SKM-1 treated with dmso at 0.1 percent for 144 hours (cell line): ENCODE results near the gene OSCP1.
A peak's percentile ranks its signal among the peaks of the same experiment; 100 is the strongest.

Experiments used
- DNase-seq: peaks from one replicate; lab custom pipeline; 2025; ENCODE audit not compliant: unreplicated experiment; lab: John Stamatoyannopoulos, UW

OSCP1 gene

GRCh38 chr1:36447450-36447849 lies 2.8 kb downstream of the OSCP1 start:
- no peak for DNase-seq

- peak; percentile 31 for DNase-seq
Observed at GRCh38 chr1:36446746-36447145, 3.5 kb downstream of the OSCP1 start.

DNA sequence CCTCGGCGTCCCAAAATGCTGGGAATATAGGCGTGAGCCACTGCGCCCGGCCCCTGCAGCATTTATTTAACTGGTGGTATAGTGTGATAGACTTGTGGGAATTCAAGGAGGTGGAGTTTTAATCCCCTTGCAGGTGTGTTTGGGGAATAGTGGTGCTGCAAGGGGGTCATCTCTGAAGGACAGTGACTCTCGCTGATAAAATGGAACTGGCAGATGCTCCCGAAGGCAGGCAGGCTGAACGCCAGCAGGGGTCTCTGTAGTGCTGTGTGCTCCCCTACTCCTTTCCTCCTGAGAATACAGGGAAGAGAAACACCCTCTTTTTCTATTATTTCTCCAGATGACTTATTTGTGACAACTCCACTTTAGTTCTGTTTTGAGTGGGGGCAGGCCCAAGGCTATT lies 4.0 kb downstream of the OSCP1 start:
- peak; percentile 48 for DNase-seq

DNA sequence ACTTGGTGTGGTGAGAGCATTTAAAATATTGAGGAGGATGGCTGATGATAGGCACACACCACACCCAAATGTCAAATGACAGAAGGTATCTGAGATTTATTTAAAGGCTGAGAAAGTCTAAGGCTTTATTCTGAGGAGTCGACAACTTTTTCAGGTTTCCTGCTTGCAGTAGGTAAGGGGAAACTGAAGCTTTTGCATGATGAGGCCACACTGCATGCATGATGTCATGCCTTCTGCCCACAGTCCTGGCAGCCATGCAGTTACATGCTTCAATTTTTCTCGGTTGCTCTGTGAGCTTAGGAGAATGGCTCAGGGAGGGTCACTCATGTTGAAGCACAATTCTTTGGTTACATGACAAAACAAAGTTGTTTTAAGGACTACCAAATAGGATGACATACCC lies 7.0 kb downstream of the OSCP1 start:
- no peak for DNase-seq

- DNase-seq: no peak
Observed at GRCh38 chr1:36442337-36442736, 7.9 kb downstream of the OSCP1 start.

DNA sequence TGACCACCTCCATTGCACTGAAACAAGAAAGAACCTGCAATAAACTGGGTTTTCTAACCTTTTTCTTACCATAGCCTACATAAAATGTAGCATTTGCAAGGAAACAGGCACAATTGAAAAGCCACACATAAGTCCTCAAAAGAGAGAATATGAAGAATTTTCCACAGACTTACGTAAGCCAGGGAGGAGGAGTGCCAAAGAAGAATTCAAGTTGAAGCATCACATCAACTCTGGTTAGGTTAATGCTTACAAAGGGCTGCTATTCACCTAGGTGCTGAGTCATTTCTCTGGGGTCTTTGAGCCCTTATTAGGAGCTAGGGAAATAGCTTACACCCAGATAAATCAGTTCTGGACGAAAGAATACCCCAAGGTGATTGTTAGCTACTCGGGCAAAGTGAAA lies 9.6 kb downstream of the OSCP1 start:
- DNase-seq: no peak

- no peak for DNase-seq
Observed at GRCh38 chr1:36440044-36440443, 10.2 kb downstream of the OSCP1 start.

DNA sequence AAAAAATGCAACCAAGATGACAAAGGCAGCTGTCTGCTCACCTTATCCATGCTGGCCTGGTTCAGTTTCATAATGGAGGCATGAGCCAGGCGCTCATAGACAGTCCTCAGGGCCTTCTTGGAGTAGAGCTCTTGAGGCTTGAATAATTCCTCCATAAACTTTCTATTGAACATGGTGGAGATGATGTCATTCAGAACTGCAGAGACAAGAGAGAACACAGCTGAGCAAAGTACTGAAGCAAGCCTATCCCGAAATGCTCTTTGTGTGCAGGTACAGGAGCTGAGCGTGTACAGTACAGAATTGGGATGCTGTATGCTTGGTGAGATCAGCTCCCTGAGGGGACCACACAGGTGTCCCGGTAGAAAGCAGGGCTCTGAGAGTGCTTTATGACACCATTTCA lies 11.5 kb downstream of the OSCP1 start:
- DNase-seq: no peak

GRCh38 chr1:36436821-36437220 lies 13.4 kb downstream of the OSCP1 start:
- DNase-seq: no peak

GRCh38 chr1:36433102-36433501 lies 17.1 kb downstream of the OSCP1 start:
- DNase-seq: no peak

DNA sequence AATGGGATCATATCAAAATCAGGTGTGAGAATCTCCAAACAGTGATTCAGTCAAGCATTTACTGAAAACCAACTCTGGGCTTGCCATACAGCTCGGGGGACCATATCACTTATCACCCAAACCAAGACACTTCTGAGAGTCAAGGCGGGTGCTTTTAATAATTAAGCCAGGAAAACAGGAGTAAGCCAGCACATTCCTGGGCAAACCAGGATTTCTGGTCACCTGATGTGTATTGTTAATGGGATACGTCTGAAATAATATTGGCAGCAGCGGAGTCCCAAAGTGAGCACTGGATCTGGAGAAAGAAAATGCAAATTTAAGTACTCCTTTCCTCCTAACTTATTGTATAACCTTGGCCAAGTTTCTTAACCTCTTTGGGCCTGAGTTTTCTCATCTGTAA lies 17.6 kb downstream of the OSCP1 start:
- no peak for DNase-seq

GRCh38 chr1:36425791-36426190 lies 24.5 kb downstream of the OSCP1 start:
- no peak for DNase-seq

DNA sequence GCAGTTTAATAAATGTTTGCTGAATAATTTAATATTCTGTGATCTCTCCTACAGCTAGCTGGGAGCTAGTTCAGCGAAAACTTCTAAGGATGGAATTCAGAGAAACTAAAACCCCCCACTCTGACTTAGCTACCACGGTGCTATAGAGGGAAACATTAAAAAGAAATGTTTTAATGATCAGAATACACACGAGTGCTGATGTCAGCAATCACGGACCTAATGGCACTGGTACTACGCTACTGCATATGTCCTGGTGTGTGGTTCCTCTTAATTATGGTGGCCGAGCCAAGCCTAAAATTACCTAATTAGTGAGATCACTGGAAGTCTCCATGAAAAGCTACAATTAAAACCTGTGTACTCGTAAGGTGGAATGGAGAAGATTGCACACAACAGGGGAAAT lies 28.6 kb downstream of the OSCP1 start:
- no peak for DNase-seq

- peak; percentile 88 for DNase-seq
Observed at GRCh38 chr1:36420836-36421317, 29.4 kb downstream of the OSCP1 start.

DNA sequence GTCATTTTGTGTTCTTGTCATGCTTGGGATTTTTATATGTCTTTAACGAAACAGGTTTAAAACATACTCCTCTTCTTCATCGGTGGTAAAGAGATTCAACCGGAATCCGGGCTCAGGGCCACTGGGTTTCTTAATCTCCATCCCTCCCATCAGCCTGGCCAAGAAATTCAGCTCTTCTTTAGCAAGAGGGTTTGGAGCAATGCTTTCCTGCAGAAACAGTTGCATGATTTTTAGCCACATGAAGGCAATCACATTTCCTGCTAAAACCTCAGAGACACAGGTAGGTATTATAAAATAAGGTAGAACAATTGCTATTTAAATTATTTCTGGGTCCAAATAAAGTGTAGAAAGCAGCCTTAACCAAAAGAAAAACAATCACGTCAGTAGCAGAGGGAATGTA lies 29.8 kb downstream of the OSCP1 start:
- no peak for DNase-seq

GRCh38 chr1:36419569-36419968 lies 30.7 kb downstream of the OSCP1 start:
- no peak for DNase-seq

DNA sequence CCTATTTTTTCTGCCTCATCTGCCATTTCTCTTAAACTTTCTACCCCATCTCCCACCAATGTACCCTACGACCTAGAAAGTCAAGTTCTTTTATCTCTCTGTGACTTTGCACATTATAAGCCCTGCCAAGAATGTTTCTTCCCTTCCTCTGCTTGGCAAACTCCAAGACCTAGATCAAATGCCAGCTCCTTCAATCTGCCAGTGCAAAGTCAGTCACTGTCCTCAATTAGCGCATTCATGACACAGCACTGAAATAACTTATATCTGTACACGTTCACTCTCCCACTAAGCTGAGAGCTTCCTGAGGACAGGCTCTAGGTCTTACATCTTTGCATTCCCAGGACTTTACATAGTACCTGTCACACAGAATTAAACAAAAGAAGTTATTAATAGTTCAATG lies 31.1 kb downstream of the OSCP1 start:
- DNase-seq: no peak

- no peak for DNase-seq
Observed at GRCh38 chr1:36417931-36418330, 32.3 kb downstream of the OSCP1 start.

- DNase-seq: no peak
Observed at GRCh38 chr1:36415661-36416326, 34.5 kb downstream of the OSCP1 start.

- DNase-seq: no peak
Observed at GRCh38 chr1:36414384-36414783, 35.9 kb downstream of the OSCP1 start.

GRCh38 chr1:36411674-36412648 lies 38.3 kb downstream of the OSCP1 start:
- no peak for DNase-seq

GRCh38 chr1:36408479-36408878 lies 41.8 kb downstream of the OSCP1 start:
- no peak for DNase-seq
